Vagina (tissue), 2 donors: ENCODE measurements around the gene ERICH6B. TPM values are rescaled to one million over a fixed set of nuclear protein-coding genes. Genes with fewer than 3 reads are reported as not detected.

ENCODE experiments used
- DNase-seq, 2 donors: peaks; one replicate each; pipeline ENCODE4 v3.0.0-alpha.2; 2017; ENCODE audit errors: extremely low spot score in 2 of 2
- H3K27ac ChIP-seq: fragments of 200-600 bp; sonication (generic); one replicate; pipeline ENCODE4 v1.5.1; 2019
- H3K27me3 ChIP-seq: fragments of 200-600 bp; sonication (generic); one replicate; pipeline ENCODE4 v1.5.1; 2019
- H3K36me3 ChIP-seq, 2 donors: fragments of 200-600 bp; sonication (generic); one replicate each; pipeline ENCODE4 v1.5.1; 2017 to 2019
- H3K4me1 ChIP-seq: fragments of 200-600 bp; sonication (generic); one replicate; pipeline ENCODE4 v1.5.1; 2019
- H3K4me3 ChIP-seq, 2 donors: fragments of 200-600 bp; sonication (generic); 1 replicate in 1 of 2; 2 replicates in 1 of 2; pipeline ENCODE4 v1.5.1; 2016 to 2019
- H3K9me3 ChIP-seq: fragments of 200-600 bp; sonication (generic); one replicate; pipeline ENCODE4 v1.5.1; 2019
- CTCF ChIP-seq, 3 experiments: fragments of 450-650 bp in 2 of 3; fragments of 200-600 bp in 1 of 3; sonication (generic) in 1 of 3; IDR thresholded peaks; one replicate each; pipeline ENCODE4 v1.5.1; 2017 to 2019; ENCODE audit warnings: antibody characterized with exemption in 3 of 3, mild to moderate bottlenecking in 2 of 3, moderate library complexity in 2 of 3
- POLR2A ChIP-seq, 2 donors: fragments of 450-650 bp; IDR thresholded peaks; one replicate each; pipeline ENCODE4 v1.6.1; 2017; ENCODE audit warnings: antibody characterized with exemption in 2 of 2, mild to moderate bottlenecking in 2 of 2, moderate library complexity in 2 of 2
- POLR2AphosphoS5 ChIP-seq, 2 donors: sonication (generic); formaldehyde crosslinking; IDR thresholded peaks; one replicate each; pipeline ENCODE4 v1.9.0; 2017; ENCODE audit warnings: antibody characterized with exemption in 2 of 2, mild to moderate bottlenecking in 2 of 2, low read depth in 1 of 2; ENCODE audit not compliant: insufficient read depth in 1 of 2
- intact Hi-C: fragments of 100-400 bp; cut with DNase I; formaldehyde crosslinking; loops from one replicate; pipeline ENCODE4 v1.15.1; 2023
- total RNA-seq: library from RNA; depleted of rRNA; stranded (reverse); fragments of >200 nt; gene quantifications from one replicate; pipeline ENCODE4 v1.2.3, GENCODE V29; 2016

ERICH6B gene
- total RNA-seq, 1 donor from 2014 or later = not detected

GRCh38 chr13:45554604-45555109, 60.9 kb downstream of the ERICH6B start:
- H3K27ac ChIP-seq = no peak overlapping the region
- DNase-seq = peak in 1 of 2 donors; percentile 46
- H3K4me3 ChIP-seq = no peak overlapping the region
- H3K36me3 ChIP-seq = no peaks in the 10 kb centered on the region
- H3K9me3 ChIP-seq = no peaks in the 10 kb centered on the region
- H3K4me1 ChIP-seq = no peaks in the 10 kb centered on the region
- TF ChIP-seq POLR2A (IDR thresholded peaks at IDR 0.05) = no peak
- H3K27me3 ChIP-seq = no peaks in the 10 kb centered on the region
- intact Hi-C loops = no loop called here

GRCh38 chr13:45548281-45548680, 67.3 kb downstream of the ERICH6B start:
- Histone ChIP-seq H3K27ac (no peak overlapping the region), H3K9me3 (no peaks in the 10 kb centered on the region), H3K4me3 (no peak overlapping the region), H3K4me1 (no peaks in the 10 kb centered on the region), H3K27me3 (no peaks in the 10 kb centered on the region), H3K36me3 (no peaks in the 10 kb centered on the region)
- TF ChIP-seq CTCF (IDR thresholded peaks at IDR 0.05) (no peak), POLR2AphosphoS5 (IDR thresholded peaks at IDR 0.05; ENCODE audit: insufficient read depth in 1 of 2, low read depth in 1 of 2) (no peak), POLR2A (IDR thresholded peaks at IDR 0.05) (no peak)
- intact Hi-C loops = no loop called here
- no peak for DNase-seq

GRCh38 chr13:45546410-45546765, 69.2 kb downstream of the ERICH6B start:
- no peak for TF ChIP-seq CTCF (IDR thresholded peaks at IDR 0.05)
- no peak for TF ChIP-seq POLR2A (IDR thresholded peaks at IDR 0.05)
- TF ChIP-seq POLR2AphosphoS5 (IDR thresholded peaks at IDR 0.05; ENCODE audit: insufficient read depth in 1 of 2, low read depth in 1 of 2) = no peak
- Histone ChIP-seq H3K4me3 (no peak overlapping the region), H3K27ac (no peak overlapping the region), H3K36me3 (no peaks in the 10 kb centered on the region), H3K4me1 (no peaks in the 10 kb centered on the region), H3K9me3 (no peaks in the 10 kb centered on the region), H3K27me3 (no peaks in the 10 kb centered on the region)
- intact Hi-C loops = no loop called here
- DNase-seq = no peak

GRCh38 chr13:45545686-45546409, 69.7 kb downstream of the ERICH6B start:
- Histone ChIP-seq H3K27ac (no peak overlapping the region), H3K4me3 (no peak overlapping the region), H3K27me3 (no peaks in the 10 kb centered on the region), H3K9me3 (no peaks in the 10 kb centered on the region), H3K4me1 (no peaks in the 10 kb centered on the region), H3K36me3 (no peaks in the 10 kb centered on the region)
- no peak for DNase-seq
- no peak for TF ChIP-seq POLR2A (IDR thresholded peaks at IDR 0.05)
- no peak for TF ChIP-seq POLR2AphosphoS5 (IDR thresholded peaks at IDR 0.05; ENCODE audit: insufficient read depth in 1 of 2, low read depth in 1 of 2)
- TF ChIP-seq CTCF (IDR thresholded peaks at IDR 0.05) = no peak
- intact Hi-C loops = no loop called here

- Histone ChIP-seq H3K27me3 (no peaks in the 10 kb centered on the region), H3K9me3 (no peaks in the 10 kb centered on the region), H3K27ac (no peak overlapping the region), H3K36me3 (no peaks in the 10 kb centered on the region), H3K4me1 (no peaks in the 10 kb centered on the region), H3K4me3 (no peak overlapping the region)
- no peak for DNase-seq
- TF ChIP-seq POLR2AphosphoS5 (IDR thresholded peaks at IDR 0.05; ENCODE audit: insufficient read depth in 1 of 2, low read depth in 1 of 2) = no peak
- TF ChIP-seq POLR2A (IDR thresholded peaks at IDR 0.05) = no peak
- TF ChIP-seq CTCF (IDR thresholded peaks at IDR 0.05) = no peak
- intact Hi-C loops = no loop called here
Measured at GRCh38 chr13:45544520-45544919, 71.0 kb downstream of the ERICH6B start.
